NCI-H69 (cell line): ENCODE data around the gene NLRP5.

Experiments
- DNase-seq: peaks from one replicate; lab custom pipeline; 2025; lab: John Stamatoyannopoulos, UW

The NLRP5 gene

GRCh38 chr19:56098731-56099568, 112.4 kb downstream of the NLRP5 start:
- DNase-seq, result no peak

- no peak for DNase-seq
Measured at GRCh38 chr19:56099638-56100539, 113.3 kb downstream of the NLRP5 start.

- DNase-seq, result no peak
Measured at GRCh38 chr19:56101095-56101494, 114.5 kb downstream of the NLRP5 start.

- no peak for DNase-seq
Measured at GRCh38 chr19:56101746-56102535, 115.4 kb downstream of the NLRP5 start.

GRCh38 chr19:56103027-56103614, 116.5 kb downstream of the NLRP5 start:
- no peak for DNase-seq

- no peak for DNase-seq
Measured at GRCh38 chr19:56104423-56104822, 117.8 kb downstream of the NLRP5 start.

- peak; percentile 95 for DNase-seq
Measured at GRCh38 chr19:56105090-56105701, 118.6 kb downstream of the NLRP5 start.

- peak; percentile 45 for DNase-seq
Measured at GRCh38 chr19:56105831-56106396, 119.3 kb downstream of the NLRP5 start.

GRCh38 chr19:56106397-56106849, 119.8 kb downstream of the NLRP5 start:
- DNase-seq, result peak; percentile 47

GRCh38 chr19:56106993-56107392, 120.4 kb downstream of the NLRP5 start:
- DNase-seq, result no peak

- DNase-seq, result peak; percentile 40
Measured at GRCh38 chr19:56107626-56108351, 121.2 kb downstream of the NLRP5 start.

- DNase-seq, result no peak
Measured at GRCh38 chr19:56108447-56109195, 122.0 kb downstream of the NLRP5 start.

GRCh38 chr19:56109226-56109625, 122.7 kb downstream of the NLRP5 start:
- DNase-seq, result no peak

- peak; percentile 20 for DNase-seq
Measured at GRCh38 chr19:56110515-56111448, 124.2 kb downstream of the NLRP5 start.
